HepG2 (cell line): ENCODE data around the gene RELB. TPM values are rescaled to one million over a fixed set of nuclear protein-coding genes. Genes with fewer than 3 reads are reported as not detected.
A peak's percentile ranks its signal among the peaks of the same experiment; 100 is the strongest.

ENCODE experiments used
- CBX5 ChIP-seq: sonication (generic); formaldehyde crosslinking; IDR thresholded peaks from 2 replicates; pipeline ENCODE4 v1.4.0; 2020; ENCODE audit warnings: missing genetic modification reagents, borderline replicate concordance
- MEIS1 ChIP-seq: sonication (generic); formaldehyde crosslinking; IDR thresholded peaks from 2 replicates; pipeline ENCODE4 v1.9.0; 2021; ENCODE audit warnings: mild to moderate bottlenecking, missing genetic modification reagents, moderate library complexity, borderline replicate concordance
- RBAK ChIP-seq: sonication (generic); formaldehyde crosslinking; IDR thresholded peaks from 2 replicates; pipeline ENCODE4 v1.5.1; 2020; ENCODE audit warnings: mild to moderate bottlenecking, missing genetic modification reagents
- RORA ChIP-seq: sonication (generic); formaldehyde crosslinking; IDR thresholded peaks from 2 replicates; pipeline ENCODE4 v1.5.0; 2020; ENCODE audit warnings: mild to moderate bottlenecking, missing genetic modification reagents, moderate library complexity
- SAFB2 ChIP-seq: sonication (generic); formaldehyde crosslinking; IDR thresholded peaks from 2 replicates; pipeline ENCODE4 v1.5.1; 2020; ENCODE audit warnings: missing genetic modification reagents, low read depth, mild to moderate bottlenecking, borderline replicate concordance
- TRAFD1 ChIP-seq: sonication (generic); formaldehyde crosslinking; IDR thresholded peaks from 2 replicates; pipeline ENCODE4 v1.5.1; 2020; ENCODE audit warnings: missing genetic modification reagents, mild to moderate bottlenecking, borderline replicate concordance
- YEATS2 ChIP-seq: sonication (generic); formaldehyde crosslinking; IDR thresholded peaks from 2 replicates; pipeline ENCODE4 v1.4.0; 2020; ENCODE audit warnings: missing genetic modification reagents, borderline replicate concordance
- ZBTB33 ChIP-seq: sonication (generic); formaldehyde crosslinking; IDR thresholded peaks from 2 replicates; pipeline ENCODE4 v1.4.0; 2020; ENCODE audit warnings: missing genetic modification reagents
- ZFX ChIP-seq: sonication (generic); formaldehyde crosslinking; IDR thresholded peaks from 2 replicates; pipeline ENCODE4 v1.4.0; 2020; ENCODE audit warnings: mild to moderate bottlenecking, low read depth, missing genetic modification reagents, moderate library complexity
- ZNF20 ChIP-seq: sonication (generic); formaldehyde crosslinking; IDR thresholded peaks from 2 replicates; pipeline ENCODE4 v1.4.0; 2020; ENCODE audit warnings: mild to moderate bottlenecking, moderate library complexity, missing genetic modification reagents
- ZNF224 ChIP-seq: sonication (generic); formaldehyde crosslinking; IDR thresholded peaks from 2 replicates; pipeline ENCODE4 v1.5.0; 2020; ENCODE audit warnings: mild to moderate bottlenecking, missing genetic modification reagents
- ZNF547 ChIP-seq: sonication (generic); formaldehyde crosslinking; IDR thresholded peaks from 2 replicates; pipeline ENCODE4 v1.5.1; 2020; ENCODE audit warnings: mild to moderate bottlenecking, missing genetic modification reagents
- ZNF652 ChIP-seq: IDR thresholded peaks from 2 replicates; pipeline ENCODE4 v1.6.1; 2016; ENCODE audit warnings: low read depth, borderline replicate concordance
- ZNF747 ChIP-seq: sonication (generic); formaldehyde crosslinking; IDR thresholded peaks from 2 replicates; pipeline ENCODE4 v1.8.1; 2023; ENCODE audit warnings: missing genetic modification reagents, mild to moderate bottlenecking, borderline replicate concordance
- ZNF839 ChIP-seq: sonication (generic); formaldehyde crosslinking; IDR thresholded peaks from 2 replicates; pipeline ENCODE4 v1.4.0; 2020; ENCODE audit warnings: missing genetic modification reagents, mild to moderate bottlenecking, borderline replicate concordance
- polyA plus RNA-seq, 8 experiments: library from polyadenylated mRNA; depleted of rRNA in 3 of 8; stranded (reverse) in 7 of 8; unstranded in 1 of 8; fragments of >200 nt; fragmentation: Illumina TruSeq in 4 of 8; extraction: Trizol in 4 of 8; gene quantifications; 2 replicates each; pipeline versions ENCODE4 v1.2.1 to v1.2.3, GENCODE V29; 2011 to 2016; ENCODE audit warnings: low read depth in 4 of 8, missing spikeins in 1 of 8, mixed read lengths in 1 of 8; ENCODE audit not compliant: insufficient read depth in 1 of 8
- total RNA-seq, 5 experiments: library from RNA; depleted of rRNA; stranded (reverse); fragments of >200 nt; fragmentation: Illumina TruSeq; extraction: Trizol; gene quantifications; 2 replicates each; pipeline ENCODE4 v1.2.3, GENCODE V29; 2016; ENCODE audit warnings: low read depth in 1 of 5
- TF ChIP-seq, protein P1 (sequence below): sonication (generic); formaldehyde crosslinking; IDR thresholded peaks from 2 replicates; pipeline ENCODE4 v1.5.1; 2020; ENCODE audit warnings: mild to moderate bottlenecking, missing genetic modification reagents, borderline replicate concordance
- TF ChIP-seq, protein P2 (sequence below): sonication (generic); formaldehyde crosslinking; IDR thresholded peaks from 2 replicates; pipeline ENCODE4 v1.4.0; 2020; ENCODE audit warnings: missing genetic modification reagents, borderline replicate concordance
- TF ChIP-seq, protein P3 (sequence below): sonication (generic); formaldehyde crosslinking; IDR thresholded peaks from 2 replicates; pipeline ENCODE4 v1.9.0; 2021; ENCODE audit warnings: missing genetic modification reagents, borderline replicate concordance

Gene RELB
- total and polyA plus RNA-seq, 2 of the 13 experiments (the other 11 are each of a cell fraction or from before 2014, with no cell fraction given) = 1.9 to 3.5 TPM

DNA sequence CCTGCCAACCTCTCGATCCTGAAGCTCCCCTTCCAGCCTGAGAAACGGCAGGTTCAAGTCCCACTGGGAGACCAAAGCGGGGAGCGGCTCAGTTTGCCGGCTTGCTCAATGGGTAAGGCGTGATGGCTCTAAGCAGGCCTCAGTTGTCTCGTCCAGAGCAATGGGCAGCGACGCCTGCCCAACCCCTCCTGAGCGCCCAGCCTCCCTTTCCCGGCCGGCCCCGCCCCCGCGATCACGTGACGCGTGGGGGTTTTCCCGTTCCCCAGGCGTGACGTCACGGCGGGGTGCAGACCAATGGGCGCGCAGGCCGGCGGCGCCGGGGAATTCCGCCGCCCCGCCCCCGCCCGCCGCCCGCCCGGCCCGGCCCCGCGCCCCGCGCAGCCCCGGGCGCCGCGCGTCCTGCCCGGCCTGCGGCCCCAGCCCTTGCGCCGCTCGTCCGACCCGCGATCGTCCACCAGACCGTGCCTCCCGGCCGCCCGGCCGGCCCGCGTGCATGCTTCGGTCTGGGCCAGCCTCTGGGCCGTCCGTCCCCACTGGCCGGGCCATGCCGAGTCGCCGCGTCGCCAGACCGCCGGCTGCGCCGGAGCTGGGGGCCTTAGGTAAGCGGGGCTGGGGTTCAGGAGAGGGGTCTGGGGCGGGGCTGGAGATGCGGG is at the start of gene RELB (continued):
- TF ChIP-seq, protein P1, sequence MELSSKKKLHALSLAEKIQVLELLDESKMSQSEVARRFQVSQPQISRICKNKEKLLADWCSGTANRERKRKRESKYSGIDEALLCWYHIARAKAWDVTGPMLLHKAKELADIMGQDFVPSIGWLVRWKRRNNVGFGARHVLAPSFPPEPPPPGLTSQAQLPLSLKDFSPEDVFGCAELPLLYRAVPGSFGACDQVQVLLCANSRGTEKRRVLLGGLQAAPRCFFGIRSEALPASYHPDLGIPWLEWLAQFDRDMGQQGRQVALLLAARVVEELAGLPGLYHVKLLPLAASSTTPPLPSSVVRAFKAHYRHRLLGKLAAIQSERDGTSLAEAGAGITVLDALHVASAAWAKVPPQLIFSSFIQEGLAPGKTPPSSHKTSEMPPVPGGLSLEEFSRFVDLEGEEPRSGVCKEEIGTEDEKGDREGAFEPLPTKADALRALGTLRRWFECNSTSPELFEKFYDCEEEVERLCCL (CRISPR knock-in tag) = no peak
- TF ChIP-seq, protein P2, sequence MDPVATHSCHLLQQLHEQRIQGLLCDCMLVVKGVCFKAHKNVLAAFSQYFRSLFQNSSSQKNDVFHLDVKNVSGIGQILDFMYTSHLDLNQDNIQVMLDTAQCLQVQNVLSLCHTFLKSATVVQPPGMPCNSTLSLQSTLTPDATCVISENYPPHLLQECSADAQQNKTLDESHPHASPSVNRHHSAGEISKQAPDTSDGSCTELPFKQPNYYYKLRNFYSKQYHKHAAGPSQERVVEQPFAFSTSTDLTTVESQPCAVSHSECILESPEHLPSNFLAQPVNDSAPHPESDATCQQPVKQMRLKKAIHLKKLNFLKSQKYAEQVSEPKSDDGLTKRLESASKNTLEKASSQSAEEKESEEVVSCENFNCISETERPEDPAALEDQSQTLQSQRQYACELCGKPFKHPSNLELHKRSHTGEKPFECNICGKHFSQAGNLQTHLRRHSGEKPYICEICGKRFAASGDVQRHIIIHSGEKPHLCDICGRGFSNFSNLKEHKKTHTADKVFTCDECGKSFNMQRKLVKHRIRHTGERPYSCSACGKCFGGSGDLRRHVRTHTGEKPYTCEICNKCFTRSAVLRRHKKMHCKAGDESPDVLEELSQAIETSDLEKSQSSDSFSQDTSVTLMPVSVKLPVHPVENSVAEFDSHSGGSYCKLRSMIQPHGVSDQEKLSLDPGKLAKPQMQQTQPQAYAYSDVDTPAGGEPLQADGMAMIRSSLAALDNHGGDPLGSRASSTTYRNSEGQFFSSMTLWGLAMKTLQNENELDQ (CRISPR knock-in tag) = no peak
- TF ChIP-seq ZNF547 (0 out of 2 replicates have a peak, but pooled peaks have one; percentile 24), CBX5 (CRISPR knock-in tag) (no peak; the same call in 1 of the 2 replicates), MEIS1 (CRISPR knock-in tag) (no peak), RORA (CRISPR knock-in tag) (no peak), RBAK (no peak), ZNF747 (CRISPR knock-in tag) (no peak), ZBTB33 (CRISPR knock-in tag) (no peak), ZNF652 (no peak), ZFX (CRISPR knock-in tag) (peak; percentile 63; the same call in 1 of the 2 replicates), ZNF224 (no peak), SAFB2 (CRISPR knock-in tag) (no peak), TRAFD1 (CRISPR knock-in tag) (no peak), ZNF839 (CRISPR knock-in tag) (no peak), YEATS2 (CRISPR knock-in tag) (no peak), ZNF20 (no peak)
- TF ChIP-seq, protein P3, sequence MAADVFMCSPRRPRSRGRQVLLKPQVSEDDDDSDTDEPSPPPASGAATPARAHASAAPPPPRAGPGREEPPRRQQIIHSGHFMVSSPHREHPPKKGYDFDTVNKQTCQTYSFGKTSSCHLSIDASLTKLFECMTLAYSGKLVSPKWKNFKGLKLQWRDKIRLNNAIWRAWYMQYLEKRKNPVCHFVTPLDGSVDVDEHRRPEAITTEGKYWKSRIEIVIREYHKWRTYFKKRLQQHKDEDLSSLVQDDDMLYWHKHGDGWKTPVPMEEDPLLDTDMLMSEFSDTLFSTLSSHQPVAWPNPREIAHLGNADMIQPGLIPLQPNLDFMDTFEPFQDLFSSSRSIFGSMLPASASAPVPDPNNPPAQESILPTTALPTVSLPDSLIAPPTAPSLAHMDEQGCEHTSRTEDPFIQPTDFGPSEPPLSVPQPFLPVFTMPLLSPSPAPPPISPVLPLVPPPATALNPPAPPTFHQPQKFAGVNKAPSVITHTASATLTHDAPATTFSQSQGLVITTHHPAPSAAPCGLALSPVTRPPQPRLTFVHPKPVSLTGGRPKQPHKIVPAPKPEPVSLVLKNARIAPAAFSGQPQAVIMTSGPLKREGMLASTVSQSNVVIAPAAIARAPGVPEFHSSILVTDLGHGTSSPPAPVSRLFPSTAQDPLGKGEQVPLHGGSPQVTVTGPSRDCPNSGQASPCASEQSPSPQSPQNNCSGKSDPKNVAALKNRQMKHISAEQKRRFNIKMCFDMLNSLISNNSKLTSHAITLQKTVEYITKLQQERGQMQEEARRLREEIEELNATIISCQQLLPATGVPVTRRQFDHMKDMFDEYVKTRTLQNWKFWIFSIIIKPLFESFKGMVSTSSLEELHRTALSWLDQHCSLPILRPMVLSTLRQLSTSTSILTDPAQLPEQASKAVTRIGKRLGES (CRISPR knock-in tag) = no peak
